Nephron (organoid): ENCODE data around the gene GDPD5.
A peak's percentile ranks its signal among the peaks of the same experiment; 100 is the strongest.

ENCODE experiments used
- H3K27ac Mint-ChIP-seq, 3 experiments: 2 replicates each; pipeline ENCODE4 v1.8.0; 2020; ENCODE audit warnings: mixed read lengths in 3 of 3, mild to moderate bottlenecking in 2 of 3, moderate library complexity in 1 of 3
- H3K27me3 Mint-ChIP-seq: 2 replicates; pipeline ENCODE4 v1.8.0; 2021; ENCODE audit warnings: low read depth, mild to moderate bottlenecking, moderate library complexity, mixed read lengths
- H3K36me3 Mint-ChIP-seq: 2 replicates; pipeline ENCODE4 v1.8.0; 2020; ENCODE audit warnings: low read depth, mixed read lengths
- H3K4me1 Mint-ChIP-seq: 2 replicates; pipeline ENCODE4 v1.8.0; 2020; ENCODE audit warnings: mixed read lengths
- H3K4me3 Mint-ChIP-seq, 3 experiments: 2 replicates each; pipeline ENCODE4 v1.8.0; 2020; ENCODE audit warnings: mild to moderate bottlenecking in 3 of 3, mixed read lengths in 3 of 3, moderate library complexity in 2 of 3
- H3K9me3 Mint-ChIP-seq: 2 replicates; pipeline ENCODE4 v1.8.0; 2020; ENCODE audit warnings: mixed read lengths
- TF ChIP-seq, protein P1 (sequence below), 3 experiments: fragments of 200-600 bp; sonication (generic); IDR thresholded peaks; one replicate each; pipeline ENCODE4 v1.5.0; 2021; ENCODE audit warnings: antibody characterized with exemption in 3 of 3; ENCODE audit not compliant: unreplicated experiment in 3 of 3

The GDPD5 gene

GRCh38 chr11:75408957-75409219 lies 116.9 kb downstream of the GDPD5 start:
- no peak overlapping the region for H3K4me3 Mint-ChIP-seq
- H3K9me3 Mint-ChIP-seq: no peaks in the 10 kb centered on the region
- H3K4me1 Mint-ChIP-seq: peaks cover 12% of the 10 kb centered on the region
- no peaks in the 10 kb centered on the region for H3K27me3 Mint-ChIP-seq
- H3K27ac Mint-ChIP-seq: no peak overlapping the region
- H3K36me3 Mint-ChIP-seq: peaks cover 68% of the 10 kb centered on the region
- TF ChIP-seq, protein P1, sequence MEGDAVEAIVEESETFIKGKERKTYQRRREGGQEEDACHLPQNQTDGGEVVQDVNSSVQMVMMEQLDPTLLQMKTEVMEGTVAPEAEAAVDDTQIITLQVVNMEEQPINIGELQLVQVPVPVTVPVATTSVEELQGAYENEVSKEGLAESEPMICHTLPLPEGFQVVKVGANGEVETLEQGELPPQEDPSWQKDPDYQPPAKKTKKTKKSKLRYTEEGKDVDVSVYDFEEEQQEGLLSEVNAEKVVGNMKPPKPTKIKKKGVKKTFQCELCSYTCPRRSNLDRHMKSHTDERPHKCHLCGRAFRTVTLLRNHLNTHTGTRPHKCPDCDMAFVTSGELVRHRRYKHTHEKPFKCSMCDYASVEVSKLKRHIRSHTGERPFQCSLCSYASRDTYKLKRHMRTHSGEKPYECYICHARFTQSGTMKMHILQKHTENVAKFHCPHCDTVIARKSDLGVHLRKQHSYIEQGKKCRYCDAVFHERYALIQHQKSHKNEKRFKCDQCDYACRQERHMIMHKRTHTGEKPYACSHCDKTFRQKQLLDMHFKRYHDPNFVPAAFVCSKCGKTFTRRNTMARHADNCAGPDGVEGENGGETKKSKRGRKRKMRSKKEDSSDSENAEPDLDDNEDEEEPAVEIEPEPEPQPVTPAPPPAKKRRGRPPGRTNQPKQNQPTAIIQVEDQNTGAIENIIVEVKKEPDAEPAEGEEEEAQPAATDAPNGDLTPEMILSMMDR (IDR thresholded peaks at IDR 0.05; ENCODE audit: unreplicated experiment in 3 of 3): no peak

DNA sequence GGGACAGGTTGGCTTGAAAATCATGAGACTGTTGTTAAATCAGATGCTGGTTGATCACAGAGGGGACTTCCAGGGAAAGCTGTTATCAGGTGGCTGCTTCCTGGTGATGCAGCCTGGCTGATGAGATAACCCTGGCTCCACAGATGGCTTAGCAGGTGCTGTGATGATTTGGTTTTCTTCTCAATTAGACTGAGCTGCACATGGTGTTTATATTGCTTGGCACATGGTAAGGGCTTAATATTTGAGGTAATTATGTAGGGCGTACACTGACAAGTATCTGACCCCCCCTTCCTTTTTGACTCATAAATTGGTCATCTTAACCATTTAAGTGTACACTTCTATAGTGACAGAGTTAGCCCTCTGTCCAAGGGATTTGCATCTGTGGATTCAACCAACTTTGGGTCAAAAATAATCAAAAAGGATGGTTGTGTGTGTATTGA lies 119.4 kb downstream of the GDPD5 start:
- H3K36me3 Mint-ChIP-seq: peaks cover 75% of the 10 kb centered on the region
- TF ChIP-seq, protein P1 (IDR thresholded peaks at IDR 0.05; ENCODE audit: unreplicated experiment in 3 of 3): no peak
- peaks cover 26% of the 10 kb centered on the region for H3K4me1 Mint-ChIP-seq
- H3K27ac Mint-ChIP-seq: no peak overlapping the region
- H3K4me3 Mint-ChIP-seq: no peak overlapping the region
- no peaks in the 10 kb centered on the region for H3K9me3 Mint-ChIP-seq
- H3K27me3 Mint-ChIP-seq: no peaks in the 10 kb centered on the region

DNA sequence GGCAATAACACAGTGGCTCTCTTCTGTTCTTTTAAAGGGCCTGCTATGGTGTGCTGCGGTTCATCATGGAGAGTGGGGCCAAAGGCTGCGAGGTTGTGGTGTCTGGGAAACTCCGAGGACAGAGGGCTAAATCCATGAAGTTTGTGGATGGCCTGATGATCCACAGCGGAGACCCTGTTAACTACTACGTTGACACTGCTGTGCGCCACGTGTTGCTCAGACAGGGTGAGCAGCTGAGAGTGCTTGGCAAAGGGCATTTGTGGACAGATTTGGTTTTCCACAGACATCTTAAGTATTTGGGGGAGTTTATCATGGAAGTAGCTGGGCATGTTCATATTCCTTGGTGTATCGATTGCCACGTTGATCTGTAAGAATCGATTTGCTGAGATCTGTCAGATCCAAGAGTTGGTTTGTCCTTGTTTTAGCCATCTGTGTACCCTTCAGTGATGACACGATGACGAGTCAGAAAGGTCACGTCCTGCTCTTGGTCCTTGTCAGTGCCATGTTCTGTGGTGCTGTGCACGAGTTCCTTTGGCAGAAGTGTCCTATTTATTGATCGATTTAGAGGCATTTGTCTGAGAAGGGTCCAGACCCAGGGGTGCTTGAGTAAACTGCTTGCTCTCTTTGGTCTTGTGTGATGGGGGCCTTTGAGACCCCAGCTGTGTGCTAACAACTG lies 121.6 kb downstream of the GDPD5 start:
- Mint-ChIP-seq H3K27me3 (no peaks in the 10 kb centered on the region), H3K9me3 (no peaks in the 10 kb centered on the region), H3K36me3 (peaks cover 77% of the 10 kb centered on the region), H3K27ac (no peak overlapping the region), H3K4me1 (peaks cover 43% of the 10 kb centered on the region), H3K4me3 (no peak overlapping the region)
- TF ChIP-seq, protein P1 (IDR thresholded peaks at IDR 0.05; ENCODE audit: unreplicated experiment in 3 of 3): no peak

GRCh38 chr11:75403037-75403436 lies 122.7 kb downstream of the GDPD5 start:
- H3K36me3 Mint-ChIP-seq: peaks cover 69% of the 10 kb centered on the region
- peaks cover 44% of the 10 kb centered on the region for H3K4me1 Mint-ChIP-seq
- no peaks in the 10 kb centered on the region for H3K9me3 Mint-ChIP-seq
- H3K27ac Mint-ChIP-seq: peak overlapping the region in 2 of 3 experiments; percentile 25 to 53
- peak overlapping the region; percentile 91 to 97 (median 96) for H3K4me3 Mint-ChIP-seq
- H3K27me3 Mint-ChIP-seq: no peaks in the 10 kb centered on the region
- TF ChIP-seq, protein P1 (IDR thresholded peaks at IDR 0.05; ENCODE audit: unreplicated experiment in 3 of 3): no peak

GRCh38 chr11:75402002-75402773 lies 123.6 kb downstream of the GDPD5 start:
- H3K36me3 Mint-ChIP-seq: peaks cover 63% of the 10 kb centered on the region
- no peaks in the 10 kb centered on the region for H3K9me3 Mint-ChIP-seq
- peaks cover 39% of the 10 kb centered on the region for H3K4me1 Mint-ChIP-seq
- TF ChIP-seq, protein P1 (IDR thresholded peaks at IDR 0.05; ENCODE audit: unreplicated experiment in 3 of 3): no peak
- peak overlapping the region; percentile 91 to 97 (median 96) for H3K4me3 Mint-ChIP-seq
- peak overlapping the region; percentile 25 to 71 (median 27) for H3K27ac Mint-ChIP-seq
- no peaks in the 10 kb centered on the region for H3K27me3 Mint-ChIP-seq
